Heart left ventricle (tissue), 13 donors: ENCODE results near the gene ADRA1B.

Experiments
- POLR2A ChIP-seq, 2 donors: fragments of 450-650 bp; IDR thresholded peaks; one replicate each; pipeline ENCODE4 v1.6.1; 2017; ENCODE audit warnings: antibody characterized with exemption in 2 of 2, mild to moderate bottlenecking in 2 of 2, moderate library complexity in 2 of 2
- TF ChIP-seq, protein P1 (sequence below), 12 donors: fragments of 200-600 bp; sonication (generic) in 4 of 12; IDR thresholded peaks; one replicate each; pipeline versions ENCODE4 v1.5.0 to v1.8.0; 2018 to 2022; ENCODE audit warnings: antibody characterized with exemption in 12 of 12, mild to moderate bottlenecking in 5 of 12
- donor health status: ischemic (EF 13 %, LVEDD 7.1; RV severe dilation, severe dysfunction).
- donor health status: DM: no; HTN: yes; CAD: no.
- donor health status: DM: no; HTN: no; CAD: no.
- donor health status: ischemic (EF 25% LVEDD 6.9; RV normal size, moderate dysfunction).
- donor health status: ischemic (EF 25% LVEDD 5.7; RV mildly dilated, moderate dysfunction).
- donor health status: ischemic (EF 35%, LVEDD 5.7; RV mildly dilated, moderate dysfunction).
- donor health status: nonischemic (EF 11% LVEDD 7.7; RV severe dilation, severe dysfunction).
- donor health status: DM: yes; HTN: yes; CAD: no.
- donor health status: PGD.
- donor health status: ischemic (EF 29% LVEDD 5.4; RV normal size, mild dysfunction).
- donor health status: nonischemic (EF 23%, LVEDD 6.1; RV moderate dilation, normal function).

DNA sequence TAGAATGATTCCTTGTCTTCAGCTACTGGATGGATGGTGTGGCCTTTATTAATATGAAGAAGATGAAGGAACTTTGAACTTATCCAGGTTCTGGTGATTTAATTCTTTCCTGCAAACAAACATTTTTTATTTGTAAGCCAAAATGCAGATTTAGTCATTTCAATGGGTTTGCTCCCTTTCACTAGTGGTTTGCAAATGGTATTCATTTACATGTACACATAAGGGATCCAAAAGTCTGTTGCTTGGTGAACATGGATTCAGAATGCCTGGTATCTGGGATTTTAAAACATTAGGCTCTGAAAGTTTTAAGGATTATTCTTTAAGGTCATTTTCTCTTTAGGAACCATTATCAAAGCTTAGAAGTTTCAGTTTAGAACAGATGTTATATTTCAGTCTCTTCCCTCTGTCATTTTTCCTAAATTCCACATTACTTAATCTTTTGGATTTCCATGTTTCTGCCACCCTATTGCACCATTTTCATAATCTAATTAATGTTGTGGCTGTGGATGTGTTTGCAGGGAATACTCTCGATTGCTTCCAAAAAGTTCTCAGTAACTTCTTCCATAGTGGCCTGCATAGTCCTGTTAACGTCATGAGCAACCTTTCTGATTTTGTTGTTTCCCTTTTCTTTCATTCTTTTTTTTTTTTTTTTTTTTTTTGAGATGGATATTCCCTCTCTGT, 102.8 kb downstream of the ADRA1B start:
- no peak for TF ChIP-seq POLR2A (IDR thresholded peaks at IDR 0.05)
- TF ChIP-seq, protein P1, sequence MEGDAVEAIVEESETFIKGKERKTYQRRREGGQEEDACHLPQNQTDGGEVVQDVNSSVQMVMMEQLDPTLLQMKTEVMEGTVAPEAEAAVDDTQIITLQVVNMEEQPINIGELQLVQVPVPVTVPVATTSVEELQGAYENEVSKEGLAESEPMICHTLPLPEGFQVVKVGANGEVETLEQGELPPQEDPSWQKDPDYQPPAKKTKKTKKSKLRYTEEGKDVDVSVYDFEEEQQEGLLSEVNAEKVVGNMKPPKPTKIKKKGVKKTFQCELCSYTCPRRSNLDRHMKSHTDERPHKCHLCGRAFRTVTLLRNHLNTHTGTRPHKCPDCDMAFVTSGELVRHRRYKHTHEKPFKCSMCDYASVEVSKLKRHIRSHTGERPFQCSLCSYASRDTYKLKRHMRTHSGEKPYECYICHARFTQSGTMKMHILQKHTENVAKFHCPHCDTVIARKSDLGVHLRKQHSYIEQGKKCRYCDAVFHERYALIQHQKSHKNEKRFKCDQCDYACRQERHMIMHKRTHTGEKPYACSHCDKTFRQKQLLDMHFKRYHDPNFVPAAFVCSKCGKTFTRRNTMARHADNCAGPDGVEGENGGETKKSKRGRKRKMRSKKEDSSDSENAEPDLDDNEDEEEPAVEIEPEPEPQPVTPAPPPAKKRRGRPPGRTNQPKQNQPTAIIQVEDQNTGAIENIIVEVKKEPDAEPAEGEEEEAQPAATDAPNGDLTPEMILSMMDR (IDR thresholded peaks at IDR 0.05), result no peak
